Activated CD8-positive, alpha-beta memory T cell treated with anti-CD3 and anti-CD28 coated beads, Interleukin-2, amount 50 U/mL, for 24 hours (primary cell): ENCODE results near the gene CIB4.

Experiments
- DNase-seq: peaks from one replicate; pipeline ENCODE4 v3.0.0-alpha.2; 2020; ENCODE audit errors: extremely low read depth

The CIB4 gene

DNA sequence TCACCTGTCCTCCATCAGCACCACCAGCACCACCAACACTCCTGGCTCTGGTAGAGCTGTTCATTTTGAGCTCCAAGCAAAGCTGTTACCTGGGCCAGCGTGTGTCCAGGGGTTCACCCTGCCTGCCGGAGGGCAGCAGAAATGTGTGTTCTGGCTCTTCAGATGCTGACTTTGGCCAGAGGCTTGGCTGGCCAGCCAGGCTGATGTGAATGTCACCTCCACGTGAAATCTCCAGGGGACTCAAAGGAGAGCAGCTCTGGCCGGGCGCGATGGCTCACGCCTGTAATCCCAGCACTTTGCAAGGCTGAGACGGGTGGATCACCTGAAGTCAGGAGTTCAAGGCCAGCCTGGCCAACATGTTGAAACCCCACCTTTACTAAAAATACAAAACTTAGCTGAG is 33.5 kb downstream of the CIB4 start:
- DNase-seq, result no peak

- no peak for DNase-seq
Measured at GRCh38 chr2:26606847-26607190, 34.3 kb downstream of the CIB4 start.

GRCh38 chr2:26605999-26606846 is 34.9 kb downstream of the CIB4 start:
- no peak for DNase-seq

DNA sequence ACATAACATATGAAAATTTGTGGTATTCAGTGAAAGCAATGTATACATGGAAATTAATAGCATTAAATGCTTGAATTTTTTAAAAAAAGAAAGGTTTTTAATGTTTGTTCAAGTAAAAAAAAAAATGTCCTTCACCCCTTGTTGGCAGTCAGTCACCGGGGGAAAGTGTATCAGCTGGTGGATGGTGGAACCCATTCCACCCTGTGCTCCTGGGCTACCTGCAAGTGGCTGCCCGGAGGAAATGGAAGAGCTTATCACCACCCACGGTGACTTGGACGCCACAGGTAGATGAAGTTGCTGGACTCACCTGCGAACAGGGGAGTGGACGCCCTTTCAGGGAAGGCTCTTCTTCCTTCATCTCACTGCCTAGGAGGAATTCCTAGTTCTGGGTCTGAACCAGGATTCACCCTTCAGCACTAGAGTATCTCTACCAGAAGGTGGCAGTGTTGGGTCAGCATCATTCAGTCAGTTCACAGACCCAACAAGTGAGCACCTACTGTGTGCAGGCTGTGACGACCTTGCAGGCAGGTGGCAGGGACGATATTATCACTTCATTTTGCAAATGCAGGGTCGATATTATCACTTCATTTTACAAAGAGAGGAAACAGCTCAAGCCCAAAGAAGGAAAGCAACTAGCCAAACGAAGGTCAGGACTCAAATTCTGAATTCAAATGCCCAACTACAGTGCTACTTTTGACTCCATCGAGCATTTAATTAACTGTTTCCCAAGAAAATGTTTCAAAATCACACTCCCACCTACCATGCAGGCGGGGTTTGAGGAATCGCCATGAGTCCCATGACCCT is 35.8 kb downstream of the CIB4 start:
- peak; percentile 1 for DNase-seq

GRCh38 chr2:26602575-26602974 is 38.6 kb downstream of the CIB4 start:
- DNase-seq, result no peak

DNA sequence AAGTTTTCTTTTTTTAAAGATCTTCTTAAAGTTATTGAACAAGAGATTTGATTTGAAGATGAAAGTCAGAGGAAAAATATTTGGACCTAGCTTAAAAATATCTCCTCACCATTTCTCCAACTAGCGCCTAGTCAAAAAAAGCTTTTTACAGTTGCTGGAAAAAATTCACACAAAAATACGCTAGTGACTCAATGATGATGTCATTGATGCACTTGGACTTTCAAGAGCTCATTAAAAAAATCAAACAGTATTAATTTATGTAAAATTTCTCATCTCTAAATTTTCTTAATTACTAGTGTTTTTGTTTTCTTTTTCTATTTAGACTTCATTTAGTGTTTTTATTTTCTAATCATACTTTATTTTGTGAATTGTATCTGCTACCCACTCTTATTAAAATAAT is 41.8 kb downstream of the CIB4 start:
- DNase-seq, result no peak

- no peak for DNase-seq
Measured at GRCh38 chr2:26598996-26599373, 42.2 kb downstream of the CIB4 start.

GRCh38 chr2:26598336-26598995 is 42.7 kb downstream of the CIB4 start:
- no peak for DNase-seq

DNA sequence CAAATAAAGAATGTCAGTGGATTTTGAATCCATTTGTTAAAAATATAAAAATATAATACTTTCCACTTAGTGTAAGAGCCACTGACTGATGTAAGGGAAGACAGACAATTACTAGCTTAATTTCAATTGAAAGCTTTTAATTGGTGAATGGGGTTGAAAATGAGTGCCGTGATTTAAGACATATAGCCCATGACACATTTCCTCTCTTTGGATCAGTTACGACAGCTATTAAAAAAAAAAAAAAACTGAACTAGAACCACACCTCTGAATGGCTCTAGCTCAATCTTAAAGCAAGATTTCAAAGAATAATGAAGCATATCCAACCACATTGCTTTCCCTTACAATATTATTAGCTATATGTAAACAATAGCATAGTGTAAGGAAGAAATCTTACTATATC is 44.0 kb downstream of the CIB4 start:
- DNase-seq, result no peak

DNA sequence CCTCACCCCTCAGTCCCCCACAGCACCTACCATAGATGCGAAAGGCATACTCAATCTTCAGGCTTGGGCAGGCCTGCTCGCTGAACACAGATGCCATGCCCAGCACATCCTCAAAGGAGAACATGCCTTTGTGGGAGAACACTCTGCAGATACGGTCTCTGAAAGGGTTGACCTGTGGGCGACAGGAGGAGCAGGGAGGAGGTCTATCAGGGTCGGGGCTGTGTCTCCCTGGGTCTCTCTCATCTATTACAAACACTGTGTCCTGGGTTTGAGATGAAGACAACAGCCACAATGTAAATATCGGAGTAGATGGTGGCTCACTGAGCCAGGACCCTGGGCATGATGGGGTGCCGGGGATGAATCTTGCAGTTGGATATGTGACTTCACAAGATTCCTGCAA is 46.0 kb downstream of the CIB4 start:
- DNase-seq, result no peak

DNA sequence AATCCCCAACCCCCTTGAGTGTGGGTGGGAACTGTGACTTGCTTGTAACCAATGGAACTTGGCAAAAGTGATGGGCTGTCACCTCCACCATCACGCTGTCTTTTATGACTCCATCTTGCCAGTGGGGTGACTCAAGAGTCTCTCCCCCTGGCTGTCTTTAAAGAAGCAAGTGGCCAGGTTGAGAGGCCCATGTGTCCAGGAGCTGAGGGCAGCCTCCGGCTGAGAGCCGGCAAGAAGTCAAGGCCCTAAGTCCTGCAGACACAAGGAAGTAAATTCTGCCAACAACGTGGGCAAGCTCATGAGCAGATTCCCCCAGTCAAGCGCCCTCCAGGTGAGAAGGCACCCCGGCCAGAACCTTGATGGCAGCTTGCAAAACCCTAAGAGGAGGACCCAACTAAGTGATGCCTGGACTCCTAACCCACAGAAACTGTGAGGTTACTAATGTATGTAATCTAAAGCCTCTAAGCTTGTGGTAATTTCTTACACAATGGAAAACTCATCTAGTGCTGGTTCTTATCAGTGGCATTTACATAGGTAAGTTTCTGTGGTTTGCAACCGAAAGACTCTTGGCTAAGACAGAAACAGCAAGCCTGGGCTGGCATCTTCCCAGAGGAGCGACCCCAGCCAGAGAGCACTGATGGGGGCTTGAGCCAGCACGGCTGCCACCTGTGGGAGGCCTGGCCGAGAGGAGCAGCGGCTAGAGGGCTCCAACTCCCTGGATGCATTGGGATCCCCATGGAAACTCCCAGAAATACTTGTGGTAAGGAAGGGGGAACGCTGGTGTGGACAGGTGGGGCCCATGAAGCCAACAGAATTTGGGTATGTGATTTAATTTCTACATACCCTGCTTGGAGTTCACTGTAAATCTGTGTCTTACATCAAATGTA is 49.3 kb downstream of the CIB4 start:
- no peak for DNase-seq

DNA sequence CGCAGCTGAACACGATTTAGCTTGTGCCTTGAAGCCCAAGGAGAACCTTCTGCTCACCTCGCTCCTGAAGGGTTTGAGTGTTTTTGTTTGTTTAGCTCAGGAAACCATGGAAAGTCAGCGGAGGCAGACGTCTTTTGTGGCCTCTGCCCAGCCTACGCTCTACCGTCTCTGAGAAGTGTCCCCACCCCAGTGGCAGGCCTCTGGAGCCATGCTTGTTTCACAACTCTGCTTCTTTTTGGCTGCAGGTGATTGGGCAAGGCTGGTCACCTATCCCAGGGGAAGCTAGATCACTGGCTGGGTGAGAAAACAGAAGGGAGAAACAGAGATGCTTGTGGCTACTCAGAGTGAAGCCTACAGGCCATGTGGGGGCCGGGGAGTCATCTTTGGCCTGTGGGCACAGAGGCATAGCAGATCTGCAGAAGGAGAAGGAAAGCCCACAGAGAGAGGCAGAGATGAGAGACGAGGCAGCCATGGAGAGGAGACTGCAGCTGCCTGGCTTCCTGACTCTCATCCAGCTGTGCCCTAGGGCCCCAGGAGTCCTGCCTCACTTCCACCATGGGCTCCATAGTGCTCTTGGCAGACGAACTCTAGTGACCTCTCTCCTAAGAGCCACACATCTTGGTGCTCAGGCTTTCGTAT is 50.1 kb downstream of the CIB4 start:
- no peak for DNase-seq

DNA sequence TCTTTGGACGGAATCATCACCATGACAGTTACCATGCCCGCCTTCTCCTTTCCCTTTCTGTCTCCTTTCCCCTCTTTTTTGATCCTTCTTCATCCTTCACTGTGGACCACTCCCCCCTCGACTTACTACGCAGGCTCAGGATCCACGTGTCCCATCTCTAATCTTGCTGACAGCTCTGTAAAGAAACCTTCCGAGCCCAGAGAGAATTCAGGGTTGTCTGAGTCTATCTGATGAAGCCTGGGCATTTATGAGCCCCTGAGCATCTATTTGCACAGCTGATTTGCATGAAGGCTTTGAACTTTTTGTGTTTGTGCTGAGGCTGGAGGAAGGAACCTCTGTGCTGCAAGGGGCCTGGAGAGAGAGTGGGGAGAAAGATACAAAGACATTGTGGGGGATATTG is 50.7 kb downstream of the CIB4 start:
- DNase-seq, result no peak

- DNase-seq, result no peak
Measured at GRCh38 chr2:26588576-26588975, 52.6 kb downstream of the CIB4 start.

- DNase-seq, result no peak
Measured at GRCh38 chr2:26587994-26588393, 53.2 kb downstream of the CIB4 start.

DNA sequence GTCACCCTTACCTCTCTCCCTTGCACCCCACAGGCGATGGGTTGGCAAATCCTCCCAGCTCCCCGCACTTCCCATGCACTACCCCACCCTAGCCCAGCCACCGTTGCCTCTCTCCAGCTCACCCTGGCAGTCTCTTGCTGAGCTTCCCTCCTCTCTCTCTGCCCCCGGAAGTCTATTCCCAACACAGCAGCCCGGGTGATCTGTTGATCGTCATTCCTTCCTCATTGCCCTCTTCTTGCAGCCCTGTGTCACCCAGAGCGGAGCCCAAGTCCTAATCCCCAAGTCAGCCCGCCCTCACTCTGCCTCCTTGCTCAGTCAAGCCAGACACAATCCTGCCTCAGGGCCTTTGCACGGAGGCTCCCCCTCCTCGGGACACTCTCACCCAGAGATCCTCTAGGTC is 55.2 kb downstream of the CIB4 start:
- DNase-seq, result no peak

- DNase-seq, result no peak
Measured at GRCh38 chr2:26585100-26585499, 56.1 kb downstream of the CIB4 start.

- DNase-seq, result no peak
Measured at GRCh38 chr2:26584656-26585055, 56.5 kb downstream of the CIB4 start.

DNA sequence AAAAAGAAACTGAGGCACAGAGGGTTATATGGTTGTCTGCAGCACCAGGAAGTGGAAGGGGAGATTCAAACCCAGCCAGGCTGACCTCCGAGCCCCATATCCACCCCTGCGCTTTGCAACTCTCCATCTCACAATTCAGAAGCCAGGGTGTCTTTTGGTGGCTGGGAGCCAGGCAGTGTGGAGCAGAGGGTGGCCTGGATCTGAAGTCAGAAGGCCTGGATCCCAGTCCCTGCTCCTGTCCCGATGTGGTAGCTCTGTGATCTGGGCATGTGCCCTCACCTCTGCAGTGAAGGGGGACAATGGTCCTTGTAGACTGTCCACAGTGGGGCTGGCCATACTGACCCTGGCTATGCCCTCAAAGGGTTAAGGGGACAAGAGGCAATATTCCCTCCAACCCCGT is 57.0 kb downstream of the CIB4 start:
- DNase-seq, result no peak

GRCh38 chr2:26583381-26583911 is 57.7 kb downstream of the CIB4 start:
- DNase-seq, result no peak

- DNase-seq, result no peak
Measured at GRCh38 chr2:26582890-26583289, 58.3 kb downstream of the CIB4 start.
